HG02870 (cell line): ENCODE results near the gene NREP.

ENCODE experiments used
- ATAC-seq: cut with Tn5 transposase; IDR thresholded peaks from one replicate; pipeline ENCODE4 v1.9.1; 2021; ENCODE audit warnings: mild to moderate bottlenecking, moderate library complexity; ENCODE audit not compliant: unreplicated experiment

Gene NREP, protein sequence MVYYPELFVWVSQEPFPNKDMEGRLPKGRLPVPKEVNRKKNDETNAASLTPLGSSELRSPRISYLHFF

GRCh38 chr5:111756581-111757354 is at the start of gene NREP:
TSS of gene NREP (minus strand) at chr5:111757194. CDS start at chr5:111755772, 1,422 bp downstream.
- peak; percentile 2 for ATAC-seq

- no peak for ATAC-seq
Observed at GRCh38 chr5:111806753-111807152, 49.8 kb upstream of the NREP start.

DNA sequence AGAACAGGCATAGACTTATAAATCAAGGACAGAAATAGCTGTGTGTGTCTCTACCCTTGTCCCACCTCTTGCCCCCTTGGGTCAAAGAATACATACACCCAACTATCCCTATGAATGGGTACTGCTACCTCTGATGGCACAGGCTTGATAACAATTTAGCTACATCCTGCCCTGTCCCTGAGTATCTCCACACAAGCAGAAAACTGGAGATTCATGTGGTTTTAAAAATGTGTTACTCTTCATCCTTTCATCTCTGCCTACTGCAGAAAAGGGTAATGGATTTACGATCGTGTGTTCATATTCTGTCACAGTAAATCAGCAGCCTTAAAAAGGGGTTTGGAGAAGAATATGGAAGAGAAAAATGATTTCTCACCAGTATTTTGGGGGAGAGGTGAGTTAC is 49.2 kb upstream of the NREP start:
- ATAC-seq: no peak

- ATAC-seq: no peak
Observed at GRCh38 chr5:111805071-111805470, 48.1 kb upstream of the NREP start.

DNA sequence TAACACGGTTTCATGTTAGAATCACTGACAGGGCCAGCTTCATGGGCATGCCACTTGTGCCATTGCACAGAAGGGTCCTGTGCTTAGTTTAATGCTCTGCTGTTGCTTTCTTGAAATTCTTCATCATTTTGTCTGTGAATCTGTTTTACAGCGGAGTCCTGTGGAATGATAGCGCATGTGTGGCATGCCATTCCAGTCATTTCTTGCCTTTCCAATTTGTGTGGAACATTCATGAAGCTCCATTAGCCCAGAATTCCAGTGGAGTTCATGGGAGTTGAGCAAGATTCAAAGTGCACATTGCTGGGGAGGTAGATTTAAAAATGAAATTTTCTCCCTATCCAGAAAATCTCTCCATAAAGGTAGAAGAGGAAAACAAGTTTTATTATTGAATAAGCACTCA is 43.4 kb upstream of the NREP start:
- ATAC-seq: no peak

DNA sequence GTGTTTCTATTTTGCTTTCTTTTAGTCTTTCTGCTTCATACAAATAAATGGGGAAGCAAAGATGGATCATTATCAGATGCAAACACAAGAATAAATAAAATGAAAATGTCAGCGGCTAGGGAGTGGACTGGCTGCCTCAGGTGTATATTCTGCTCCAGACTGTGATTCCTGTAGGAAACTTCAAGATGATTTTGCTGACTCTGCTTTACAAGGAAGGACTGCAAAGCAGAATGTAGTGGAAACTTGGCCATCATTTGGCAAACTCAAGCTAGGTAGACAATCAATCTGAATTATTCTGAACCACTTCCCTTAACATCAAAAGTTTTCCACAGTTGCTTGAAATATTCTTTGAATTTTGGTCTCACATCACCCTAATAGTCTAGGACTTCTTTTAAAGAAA is 38.1 kb upstream of the NREP start:
- ATAC-seq: no peak

GRCh38 chr5:111792471-111793058 is 35.6 kb upstream of the NREP start:
- ATAC-seq: no peak

DNA sequence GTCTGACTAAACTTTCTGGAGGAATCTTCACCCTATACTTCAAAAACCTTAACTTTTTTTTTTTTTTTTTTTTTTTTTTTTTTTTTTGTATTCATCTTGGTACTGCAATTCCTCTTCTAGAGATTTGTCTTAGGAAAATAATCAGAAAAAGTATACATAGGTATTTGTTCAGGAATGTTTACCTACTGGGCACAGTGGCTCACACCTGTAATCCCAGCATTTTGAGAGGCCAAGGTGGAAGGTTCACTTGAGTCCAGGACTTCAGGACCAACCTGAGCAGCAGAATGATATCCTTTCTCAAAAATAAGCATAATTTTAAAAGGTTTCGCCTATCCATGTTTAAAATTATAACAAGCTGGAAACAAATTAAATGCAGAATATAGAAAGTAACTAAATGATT is 33.3 kb upstream of the NREP start:
- ATAC-seq: no peak

GRCh38 chr5:111787006-111787405 is 30.0 kb upstream of the NREP start:
- ATAC-seq: no peak

DNA sequence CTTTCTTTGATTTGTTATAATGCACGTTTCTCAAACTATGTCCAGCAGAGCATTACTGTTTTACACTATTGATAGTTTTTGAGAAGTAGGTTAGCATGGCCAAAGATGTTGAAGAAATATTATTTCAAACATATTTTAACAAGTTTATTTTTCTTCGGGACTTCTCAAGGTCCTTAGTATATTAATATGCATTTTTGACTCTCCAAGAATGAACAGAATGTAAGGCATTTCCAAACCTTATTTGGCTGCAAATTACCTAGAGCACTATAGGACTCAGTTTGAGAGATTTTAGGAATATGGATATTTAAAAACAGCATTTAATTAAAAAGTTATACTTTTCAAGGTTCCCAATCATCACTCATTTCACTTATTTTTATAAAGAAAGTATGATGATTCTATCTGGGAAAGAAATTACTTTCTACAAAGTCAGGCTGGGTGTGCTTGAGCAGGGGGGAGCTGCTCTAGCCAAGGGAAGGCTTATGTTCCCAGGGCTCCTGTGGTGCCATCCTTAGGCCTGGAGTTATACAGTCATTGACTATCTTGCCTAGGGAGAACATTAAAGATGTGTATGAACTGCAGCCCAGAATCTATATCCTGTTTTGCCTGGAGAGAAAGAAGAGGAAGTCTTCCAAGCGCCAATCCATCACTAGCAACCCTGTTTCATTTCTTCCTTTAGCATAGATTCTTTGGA is 27.6 kb upstream of the NREP start:
- ATAC-seq: no peak

DNA sequence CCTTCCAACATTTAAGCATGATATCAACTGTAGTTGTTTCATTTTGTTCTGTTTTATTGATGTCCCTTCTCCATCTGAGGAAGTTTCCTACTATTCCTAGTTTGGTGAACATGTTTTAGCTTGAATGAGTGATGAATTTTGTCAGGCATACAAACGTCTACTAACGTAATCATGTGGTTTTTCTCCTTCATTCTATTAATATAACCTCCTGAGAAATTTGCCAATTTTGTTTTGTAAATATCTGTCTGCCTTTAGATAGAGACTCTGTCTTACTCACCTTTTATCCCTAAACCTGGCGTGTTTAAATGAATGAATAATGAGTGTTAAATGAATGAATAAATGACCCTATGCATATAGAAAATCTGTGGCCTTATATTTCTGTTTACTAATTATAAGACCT is 26.5 kb upstream of the NREP start:
- no peak for ATAC-seq

DNA sequence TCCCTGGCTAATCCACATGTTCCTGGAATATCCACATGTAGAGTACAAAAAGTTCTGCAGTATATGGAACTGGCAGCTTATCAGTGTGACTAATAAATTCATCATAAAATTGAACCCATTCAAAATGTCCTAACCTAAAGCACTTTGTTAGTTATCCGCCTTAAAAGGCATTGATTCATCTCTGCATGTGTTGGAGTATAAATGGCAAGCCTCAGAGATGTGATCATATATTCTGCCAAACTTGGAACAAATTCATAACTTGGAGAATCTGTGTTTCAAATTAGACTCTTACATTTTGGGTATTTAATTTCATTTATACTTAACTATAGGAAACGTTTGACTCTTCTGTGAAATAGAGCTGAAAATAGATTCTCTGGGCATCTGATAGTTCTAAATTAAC is 25.2 kb upstream of the NREP start:
- no peak for ATAC-seq

- ATAC-seq: no peak
Observed at GRCh38 chr5:111781200-111781599, 24.2 kb upstream of the NREP start.

DNA sequence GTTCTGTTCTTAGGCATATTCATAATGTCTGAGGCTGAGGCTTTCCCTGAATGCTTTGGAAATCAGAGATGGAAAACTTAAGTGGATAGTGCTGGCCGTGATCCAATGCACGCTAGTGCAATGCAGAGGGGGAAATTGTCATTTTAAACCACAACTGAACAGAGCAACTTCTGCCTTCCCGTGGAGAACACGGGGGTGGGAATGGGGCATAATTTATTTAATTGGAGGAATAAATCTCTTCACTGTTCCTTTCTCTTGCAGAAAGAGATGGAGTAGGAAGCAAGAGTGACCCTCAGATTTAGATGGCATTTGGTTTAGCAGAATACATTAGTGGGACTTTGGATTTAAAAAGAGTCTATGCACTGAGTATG is 22.9 kb upstream of the NREP start:
- no peak for ATAC-seq

DNA sequence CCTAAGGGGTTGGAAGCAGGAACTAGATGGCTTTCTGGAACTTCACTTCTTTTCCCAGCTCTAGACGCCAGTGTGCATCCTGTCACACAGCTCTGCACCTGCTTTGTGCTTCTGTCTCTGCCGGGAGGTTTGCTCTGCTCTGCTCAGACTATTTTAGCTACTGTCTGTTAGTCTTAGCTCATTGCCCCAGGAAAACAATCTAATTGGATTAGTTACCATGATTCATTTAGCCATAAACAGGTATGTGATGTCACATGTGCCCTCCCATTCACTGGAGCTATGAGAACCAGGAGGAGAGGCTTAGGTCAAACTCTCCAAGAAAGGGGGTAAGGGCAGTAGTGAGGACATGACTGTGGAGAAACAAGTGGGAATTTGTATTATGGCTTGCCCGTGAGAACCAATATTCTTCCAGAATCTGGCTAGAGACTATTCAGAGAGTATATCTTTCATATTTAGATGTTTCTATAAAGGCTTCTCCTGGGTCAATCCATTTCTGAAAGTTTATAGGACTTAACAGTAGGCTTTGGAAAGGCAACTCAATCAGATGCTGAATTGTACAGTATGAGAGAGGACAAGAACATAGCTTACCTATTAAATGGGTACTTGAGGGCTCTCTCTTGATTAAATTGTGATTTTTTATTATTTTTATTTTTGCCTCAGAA is 22.4 kb upstream of the NREP start:
- no peak for ATAC-seq

DNA sequence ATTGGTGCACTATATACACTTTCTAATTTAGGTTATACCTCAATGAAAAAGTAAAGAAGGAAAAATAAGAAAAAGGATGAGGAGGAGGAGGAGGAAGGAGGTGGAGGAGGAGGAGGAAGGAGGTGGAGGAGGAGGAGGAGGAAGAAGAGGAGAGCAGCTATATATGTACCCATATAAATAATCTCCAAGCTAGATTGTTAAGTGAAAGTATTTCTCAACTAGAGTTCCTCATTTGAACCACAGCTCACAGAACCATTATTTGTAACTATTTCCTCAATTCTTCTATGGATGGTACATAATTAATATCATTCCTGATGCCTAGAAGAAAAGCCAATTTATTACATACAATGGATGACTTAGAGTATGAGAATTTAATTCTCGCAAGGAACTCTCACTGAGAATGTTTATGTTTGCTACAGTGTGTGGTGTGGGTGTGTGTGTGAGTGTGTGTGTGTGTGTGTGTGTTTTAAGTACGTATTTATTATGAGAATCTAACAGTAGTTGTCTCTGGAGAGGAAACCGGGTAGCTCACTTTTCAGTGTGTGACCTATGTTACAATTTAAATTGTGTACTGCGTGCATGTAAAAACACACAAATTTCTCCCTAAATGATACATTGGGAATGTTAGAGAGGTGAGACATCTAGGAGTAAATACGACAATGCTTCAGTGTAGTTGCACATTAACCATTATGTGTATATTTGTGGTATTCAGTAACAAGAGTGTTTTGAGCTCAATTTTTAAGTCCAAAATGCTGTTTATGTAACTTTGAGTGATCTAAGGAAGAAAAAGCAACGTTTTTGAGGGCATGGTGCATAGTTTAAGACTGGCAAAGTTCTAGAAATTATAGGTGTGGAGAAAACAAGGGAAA is 20.2 kb upstream of the NREP start:
- no peak for ATAC-seq

DNA sequence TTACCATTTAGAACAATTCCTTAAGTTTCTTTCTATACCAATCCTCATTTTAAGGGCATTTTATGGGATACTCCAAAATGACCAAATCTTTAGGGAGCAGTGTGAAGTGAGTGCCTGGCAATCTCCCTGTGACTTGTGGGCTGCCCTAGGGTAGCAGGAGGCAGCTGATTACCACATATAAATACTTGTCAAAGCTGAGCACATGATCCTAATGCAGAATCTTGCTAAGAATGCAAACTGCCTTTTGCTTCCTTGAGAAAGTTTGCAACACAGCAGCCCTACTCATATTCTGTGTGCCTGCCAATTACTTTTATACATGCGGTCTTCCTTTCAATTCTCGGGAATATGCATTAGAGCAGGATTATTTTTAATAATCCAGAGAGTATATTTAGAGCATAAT is 18.2 kb upstream of the NREP start:
- no peak for ATAC-seq

- no peak for ATAC-seq
Observed at GRCh38 chr5:111774525-111774924, 17.5 kb upstream of the NREP start.

DNA sequence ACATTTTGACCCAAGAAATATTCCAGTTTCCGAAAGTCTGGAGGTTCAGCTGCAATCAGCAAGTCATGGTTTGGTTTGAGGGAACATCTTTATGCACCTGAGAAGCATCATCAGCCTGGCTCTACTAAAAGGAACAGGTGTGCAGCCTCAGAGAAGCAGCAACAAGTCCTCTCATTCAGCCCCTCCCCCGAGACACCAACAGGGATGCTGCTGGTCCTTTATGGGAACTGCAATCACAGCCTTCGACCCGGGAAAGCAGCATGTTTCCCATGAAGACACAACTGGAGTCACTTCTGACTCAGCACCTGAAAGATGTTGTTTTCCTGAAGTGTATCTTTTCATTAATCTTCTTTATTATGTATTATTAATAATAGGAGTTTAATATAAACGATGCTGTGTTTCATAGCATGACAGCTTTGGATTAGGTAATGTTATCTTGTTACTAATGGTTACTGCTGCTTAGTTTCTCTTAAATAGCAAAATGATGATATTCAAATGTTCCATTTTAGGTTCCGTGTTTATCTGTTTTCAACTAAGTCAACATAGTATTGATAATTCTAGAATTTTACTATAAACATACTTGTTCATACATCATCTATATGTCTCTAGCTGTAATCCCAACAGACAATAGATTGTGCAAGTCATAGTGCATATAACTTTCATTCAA is 15.6 kb upstream of the NREP start:
- ATAC-seq: no peak

- ATAC-seq: no peak
Observed at GRCh38 chr5:111769541-111769940, 12.5 kb upstream of the NREP start.
